Measurements from ENCODE around the gene GOLGA8T. TPM values are rescaled to one million over a fixed set of nuclear protein-coding genes. Genes with fewer than 3 reads are reported as not detected.
"Not testable (repeated sequence)": the region's sequence is repeated elsewhere in the genome, so short reads cannot be mapped to it uniquely, and the experiment has no call there.

Gene GOLGA8T
- total RNA-seq, 1 experiment from 2014 or later, result not detected

DNA sequence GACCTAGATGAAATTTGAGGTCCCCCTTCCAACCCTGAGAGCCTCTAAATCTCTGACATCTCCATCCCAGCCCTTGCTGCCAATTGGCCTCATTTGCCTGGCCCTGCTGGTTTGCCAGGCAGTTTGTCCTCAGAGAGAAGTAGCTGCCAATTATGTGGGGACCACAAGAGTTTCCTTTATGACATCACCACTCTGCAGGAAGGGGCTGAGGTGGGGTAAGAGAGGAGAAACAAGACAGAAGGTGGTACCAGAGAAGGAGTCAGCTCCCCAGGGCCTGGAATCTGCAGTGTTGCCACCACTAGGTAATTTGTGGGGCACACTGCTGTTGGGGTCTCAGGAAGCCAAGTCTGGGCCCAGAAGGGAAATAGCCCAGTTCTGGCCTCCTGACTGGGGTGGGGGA, 45.0 kb downstream of the GOLGA8T start:
- H3K27me3 ChIP-seq (ENCODE audit: insufficient read depth, low read length); H3K9me2 ChIP-seq (ENCODE audit: insufficient read depth); CTCF ChIA-PET: not testable (repeated sequence)

DNA sequence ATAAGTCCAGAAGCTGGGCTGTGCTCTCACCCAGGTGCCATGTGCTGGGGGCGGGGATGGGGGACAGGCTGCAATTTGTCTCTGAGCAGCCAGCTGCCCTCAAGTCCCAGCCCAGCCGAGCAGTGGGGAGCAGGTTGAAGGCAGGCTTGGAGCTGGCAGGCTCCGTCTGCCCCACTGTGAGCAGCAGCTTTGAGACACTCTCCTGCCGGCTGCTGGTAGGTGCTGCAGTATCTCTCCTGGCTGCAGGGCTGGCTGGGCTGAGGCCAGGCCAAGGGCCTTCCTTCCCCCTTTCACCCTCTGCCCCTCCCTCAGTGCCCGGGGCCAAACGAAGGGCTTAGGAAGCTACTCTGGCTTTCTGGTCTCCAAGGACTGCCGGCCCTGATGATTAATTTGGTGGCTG, 50.6 kb downstream of the GOLGA8T start:
- H3K79me2 ChIP-seq (ENCODE audit: insufficient read depth, low read length); H3K4me3 ChIP-seq (replicated peaks in 1 of 2; ENCODE audit: low read depth in 1 of 2, low read length in 2 of 2); CTCF ChIA-PET; H3K4me1 ChIP-seq (ENCODE audit: control insufficient read depth in 1 of 2, insufficient read depth in 2 of 2, low read length in 2 of 2); H3K9ac ChIP-seq (ENCODE audit: low read length); H4K20me1 ChIP-seq (ENCODE audit: insufficient read depth); DNase-seq (ENCODE audit: low read depth, low spot score); POLR2A ChIA-PET; H3K36me3 ChIP-seq (ENCODE audit: control insufficient read depth in 1 of 2, insufficient read depth in 2 of 2, low read length in 2 of 2); H3K9me2 ChIP-seq (ENCODE audit: insufficient read depth); H3K27me3 ChIP-seq (ENCODE audit: insufficient read depth, low read length); intact Hi-C loops (cut with micrococcal nuclease); BruUV-seq (replicated peaks); H3K27ac ChIP-seq (ENCODE audit: low read depth, low read length); RAD21 ChIA-PET (ENCODE audit: low non-redundant PET in 1 of 2, low total read pairs in 2 of 2, uncharacterized antibody in 2 of 2, unreplicated experiment in 2 of 2); H3K4me2 ChIP-seq (ENCODE audit: low read length); H3K9me3 ChIP-seq (ENCODE audit: control insufficient read depth in 1 of 2, insufficient read depth in 1 of 2, low read depth in 1 of 2, low read length in 2 of 2); ATAC-seq; H2AFZ ChIP-seq (ENCODE audit: low read depth, low read length, poor library complexity, severe bottlenecking): not testable (repeated sequence)

More for the DNA sequence above, 45.0 kb downstream of the GOLGA8T start:
- ATAC-seq; H2AFZ ChIP-seq (ENCODE audit: low read depth, low read length, poor library complexity, severe bottlenecking); DNase-seq (ENCODE audit: low read depth, low spot score); H3K27ac ChIP-seq (ENCODE audit: low read depth, low read length); H4K20me1 ChIP-seq (ENCODE audit: insufficient read depth); intact Hi-C loops (cut with micrococcal nuclease); H3K4me2 ChIP-seq (ENCODE audit: low read length); POLR2A ChIA-PET; H3K4me3 ChIP-seq (replicated peaks in 1 of 2; ENCODE audit: low read depth in 1 of 2, low read length in 2 of 2); H3K9ac ChIP-seq (ENCODE audit: low read length); H3K9me3 ChIP-seq (ENCODE audit: control insufficient read depth in 1 of 2, insufficient read depth in 1 of 2, low read depth in 1 of 2, low read length in 2 of 2); RAD21 ChIA-PET (ENCODE audit: low non-redundant PET in 1 of 2, low total read pairs in 2 of 2, uncharacterized antibody in 2 of 2, unreplicated experiment in 2 of 2); H3K79me2 ChIP-seq (ENCODE audit: insufficient read depth, low read length); H3K36me3 ChIP-seq (ENCODE audit: control insufficient read depth in 1 of 2, insufficient read depth in 2 of 2, low read length in 2 of 2); BruUV-seq (replicated peaks); H3K4me1 ChIP-seq (ENCODE audit: control insufficient read depth in 1 of 2, insufficient read depth in 2 of 2, low read length in 2 of 2): not testable (repeated sequence)

DNA sequence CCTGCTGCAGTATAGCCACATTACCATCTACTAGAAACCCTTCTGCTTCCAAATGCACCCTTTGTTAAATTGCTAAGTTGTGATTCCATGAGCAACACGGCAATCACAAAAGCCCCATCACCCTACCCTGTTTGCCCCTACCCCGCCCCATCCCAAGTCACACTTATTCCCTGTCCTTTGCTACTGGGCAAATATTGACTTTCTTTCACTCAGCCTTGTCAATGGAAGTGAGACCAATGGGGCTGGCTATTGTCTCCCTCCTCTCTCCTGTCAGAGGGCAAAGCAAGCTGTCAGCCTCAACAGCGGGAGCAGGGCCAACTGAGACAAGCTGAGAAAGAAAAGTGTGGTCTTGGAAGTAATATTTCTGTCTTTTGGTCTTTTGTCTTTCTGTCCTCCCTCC, 52.6 kb downstream of the GOLGA8T start:
- ATAC-seq; H3K4me3 ChIP-seq (replicated peaks in 1 of 2; ENCODE audit: low read depth in 1 of 2, low read length in 2 of 2); DNase-seq (ENCODE audit: low read depth, low spot score); H3K27ac ChIP-seq (ENCODE audit: low read depth, low read length); H3K4me2 ChIP-seq (ENCODE audit: low read length); H3K79me2 ChIP-seq (ENCODE audit: insufficient read depth, low read length); H3K9ac ChIP-seq (ENCODE audit: low read length); intact Hi-C loops (cut with micrococcal nuclease); H2AFZ ChIP-seq (ENCODE audit: low read depth, low read length, poor library complexity, severe bottlenecking); H3K27me3 ChIP-seq (ENCODE audit: insufficient read depth, low read length); H3K4me1 ChIP-seq (ENCODE audit: control insufficient read depth in 1 of 2, insufficient read depth in 2 of 2, low read length in 2 of 2); H3K9me2 ChIP-seq (ENCODE audit: insufficient read depth); POLR2A ChIA-PET; H4K20me1 ChIP-seq (ENCODE audit: insufficient read depth); H3K9me3 ChIP-seq (ENCODE audit: control insufficient read depth in 1 of 2, insufficient read depth in 1 of 2, low read depth in 1 of 2, low read length in 2 of 2); H3K36me3 ChIP-seq (ENCODE audit: control insufficient read depth in 1 of 2, insufficient read depth in 2 of 2, low read length in 2 of 2); RAD21 ChIA-PET (ENCODE audit: low non-redundant PET in 1 of 2, low total read pairs in 2 of 2, uncharacterized antibody in 2 of 2, unreplicated experiment in 2 of 2); CTCF ChIA-PET; BruUV-seq (replicated peaks): not testable (repeated sequence)

DNA sequence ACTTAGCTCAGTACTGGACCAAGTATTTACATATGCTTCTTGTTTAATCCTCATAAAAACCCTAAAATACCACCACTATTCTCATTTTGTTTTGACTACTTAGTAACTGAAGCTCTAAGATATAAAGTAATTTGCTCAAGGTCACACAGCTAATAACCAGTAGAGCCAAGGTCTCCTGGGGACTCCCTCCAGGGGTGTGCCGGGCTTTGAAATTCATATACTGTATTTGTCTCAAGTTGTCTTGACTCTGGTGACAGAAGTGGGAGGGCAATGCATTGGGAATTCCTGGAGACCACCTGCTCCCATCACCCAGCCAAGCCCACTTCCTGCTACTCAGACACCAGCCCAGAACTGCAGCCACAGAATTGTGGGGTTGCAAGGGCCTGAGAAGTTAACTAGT, 54.9 kb downstream of the GOLGA8T start:
- H3K36me3 ChIP-seq (ENCODE audit: control insufficient read depth in 1 of 2, insufficient read depth in 2 of 2, low read length in 2 of 2); ATAC-seq; H4K20me1 ChIP-seq (ENCODE audit: insufficient read depth); H3K27ac ChIP-seq (ENCODE audit: low read depth, low read length); H2AFZ ChIP-seq (ENCODE audit: low read depth, low read length, poor library complexity, severe bottlenecking); intact Hi-C loops (cut with micrococcal nuclease); CTCF ChIA-PET; H3K79me2 ChIP-seq (ENCODE audit: insufficient read depth, low read length); H3K4me2 ChIP-seq (ENCODE audit: low read length); H3K27me3 ChIP-seq (ENCODE audit: insufficient read depth, low read length); H3K9me2 ChIP-seq (ENCODE audit: insufficient read depth); H3K4me1 ChIP-seq (ENCODE audit: control insufficient read depth in 1 of 2, insufficient read depth in 2 of 2, low read length in 2 of 2); BruUV-seq (replicated peaks); H3K4me3 ChIP-seq (replicated peaks in 1 of 2; ENCODE audit: low read depth in 1 of 2, low read length in 2 of 2); H3K9me3 ChIP-seq (ENCODE audit: control insufficient read depth in 1 of 2, insufficient read depth in 1 of 2, low read depth in 1 of 2, low read length in 2 of 2); DNase-seq (ENCODE audit: low read depth, low spot score); RAD21 ChIA-PET (ENCODE audit: low non-redundant PET in 1 of 2, low total read pairs in 2 of 2, uncharacterized antibody in 2 of 2, unreplicated experiment in 2 of 2); POLR2A ChIA-PET; H3K9ac ChIP-seq (ENCODE audit: low read length): not testable (repeated sequence)

DNA sequence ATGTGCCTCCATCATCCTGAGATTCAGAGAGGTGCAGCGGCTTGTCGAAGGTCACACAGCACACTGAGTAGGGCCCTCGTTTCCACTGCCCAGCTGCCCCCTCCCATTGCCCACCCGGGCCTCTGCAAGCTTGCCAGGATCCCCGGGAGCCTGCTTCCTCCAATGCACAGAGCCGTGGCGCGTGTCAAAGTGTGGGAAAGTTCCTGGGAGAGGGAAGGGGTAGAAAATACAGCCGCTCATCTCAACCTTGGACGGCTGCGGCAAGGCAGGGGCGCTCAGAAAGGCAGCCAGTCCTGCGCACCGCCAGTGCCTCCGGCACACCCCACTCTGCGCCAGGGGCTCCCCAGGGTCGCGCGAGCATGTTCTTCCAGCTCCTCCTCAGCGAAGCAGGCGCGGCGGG, 56.3 kb downstream of the GOLGA8T start:
- H3K4me2 ChIP-seq (ENCODE audit: low read length); CTCF ChIA-PET; BruUV-seq (replicated peaks); RAD21 ChIA-PET (ENCODE audit: low non-redundant PET in 1 of 2, low total read pairs in 2 of 2, uncharacterized antibody in 2 of 2, unreplicated experiment in 2 of 2); DNase-seq (ENCODE audit: low read depth, low spot score); H4K20me1 ChIP-seq (ENCODE audit: insufficient read depth); H3K79me2 ChIP-seq (ENCODE audit: insufficient read depth, low read length); H3K9me3 ChIP-seq (ENCODE audit: control insufficient read depth in 1 of 2, insufficient read depth in 1 of 2, low read depth in 1 of 2, low read length in 2 of 2); intact Hi-C loops (cut with micrococcal nuclease); H3K4me3 ChIP-seq (replicated peaks in 1 of 2; ENCODE audit: low read depth in 1 of 2, low read length in 2 of 2); H2AFZ ChIP-seq (ENCODE audit: low read depth, low read length, poor library complexity, severe bottlenecking); H3K9me2 ChIP-seq (ENCODE audit: insufficient read depth); H3K27me3 ChIP-seq (ENCODE audit: insufficient read depth, low read length); POLR2A ChIA-PET; H3K36me3 ChIP-seq (ENCODE audit: control insufficient read depth in 1 of 2, insufficient read depth in 2 of 2, low read length in 2 of 2); H3K4me1 ChIP-seq (ENCODE audit: control insufficient read depth in 1 of 2, insufficient read depth in 2 of 2, low read length in 2 of 2); ATAC-seq; H3K9ac ChIP-seq (ENCODE audit: low read length); H3K27ac ChIP-seq (ENCODE audit: low read depth, low read length): not testable (repeated sequence)

Data from HCT116 (cell line).